ENCODE measurements around the gene PTBP1. TPM values are rescaled to one million over a fixed set of nuclear protein-coding genes. Genes with fewer than 3 reads are reported as not detected.

The PTBP1 gene
- total RNA-seq, 1 experiment from 2014 or later, result 680 TPM

- Mint-ChIP-seq H3K27me3 (ENCODE audit: low read depth) (no peaks in the 10 kb centered on the region), H3K9me3 (no peaks in the 10 kb centered on the region), H3K4me3 (no peak overlapping the region), H3K36me3 (no peaks in the 10 kb centered on the region), H3K4me1 (peaks cover 24% of the 10 kb centered on the region), H3K27ac (no peak overlapping the region)
- POLR2A ChIA-PET, result interaction anchor here (0.6 kb wide), 1 partner anchor 85 kb away, joined by 3 read pairs; no protein-coding TSS in a partner anchor
- DNase-seq (ENCODE audit: low spot score) (no peak), ATAC-seq (no peak)
- TF ChIP-seq ZNF263 (CRISPR knock-in tag; IDR thresholded peaks at IDR 0.05; ENCODE audit: low read depth) (no peak), IRF1 (CRISPR knock-in tag; IDR thresholded peaks at IDR 0.05) (no peak), MXD4 (CRISPR knock-in tag; IDR thresholded peaks at IDR 0.05; ENCODE audit: borderline replicate concordance) (no peak), ETV6 (CRISPR knock-in tag; IDR thresholded peaks at IDR 0.05) (no peak), HMGA2 (CRISPR knock-in tag; IDR thresholded peaks at IDR 0.05) (no peak), ZNF281 (CRISPR knock-in tag; IDR thresholded peaks at IDR 0.05) (no peak), NFE2L1 (CRISPR knock-in tag; IDR thresholded peaks at IDR 0.05) (no peak), FOXK1 (CRISPR knock-in tag; IDR thresholded peaks at IDR 0.05) (no peak), NFYB (CRISPR knock-in tag; conservative IDR thresholded peaks at IDR 0.05; ENCODE audit: low read depth) (no peak), AR (CRISPR knock-in tag; IDR thresholded peaks at IDR 0.05) (no peak), TCF7 (CRISPR knock-in tag; IDR thresholded peaks at IDR 0.05; ENCODE audit: low read depth) (no peak), ZNF512 (CRISPR knock-in tag; IDR thresholded peaks at IDR 0.05; ENCODE audit: borderline replicate concordance) (no peak), E2F5 (CRISPR knock-in tag; IDR thresholded peaks at IDR 0.05) (no peak), MYBL2 (CRISPR knock-in tag; IDR thresholded peaks at IDR 0.05) (no peak)
- TF ChIP-seq, protein P1, sequence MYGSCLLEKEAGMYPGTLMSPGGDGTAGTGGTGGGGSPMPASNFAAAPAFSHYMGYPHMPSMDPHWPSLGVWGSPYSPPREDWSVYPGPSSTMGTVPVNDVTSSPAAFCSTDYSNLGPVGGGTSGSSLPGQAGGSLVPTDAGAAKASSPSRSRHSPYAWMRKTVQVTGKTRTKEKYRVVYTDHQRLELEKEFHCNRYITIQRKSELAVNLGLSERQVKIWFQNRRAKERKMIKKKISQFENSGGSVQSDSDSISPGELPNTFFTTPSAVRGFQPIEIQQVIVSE (CRISPR knock-in tag; IDR thresholded peaks at IDR 0.05; ENCODE audit: borderline replicate concordance), result no peak
- TF ChIP-seq, protein P2, sequence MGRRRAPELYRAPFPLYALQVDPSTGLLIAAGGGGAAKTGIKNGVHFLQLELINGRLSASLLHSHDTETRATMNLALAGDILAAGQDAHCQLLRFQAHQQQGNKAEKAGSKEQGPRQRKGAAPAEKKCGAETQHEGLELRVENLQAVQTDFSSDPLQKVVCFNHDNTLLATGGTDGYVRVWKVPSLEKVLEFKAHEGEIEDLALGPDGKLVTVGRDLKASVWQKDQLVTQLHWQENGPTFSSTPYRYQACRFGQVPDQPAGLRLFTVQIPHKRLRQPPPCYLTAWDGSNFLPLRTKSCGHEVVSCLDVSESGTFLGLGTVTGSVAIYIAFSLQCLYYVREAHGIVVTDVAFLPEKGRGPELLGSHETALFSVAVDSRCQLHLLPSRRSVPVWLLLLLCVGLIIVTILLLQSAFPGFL (CRISPR knock-in tag; IDR thresholded peaks at IDR 0.05; ENCODE audit: borderline replicate concordance), result no peak
- TF ChIP-seq, protein P3, sequence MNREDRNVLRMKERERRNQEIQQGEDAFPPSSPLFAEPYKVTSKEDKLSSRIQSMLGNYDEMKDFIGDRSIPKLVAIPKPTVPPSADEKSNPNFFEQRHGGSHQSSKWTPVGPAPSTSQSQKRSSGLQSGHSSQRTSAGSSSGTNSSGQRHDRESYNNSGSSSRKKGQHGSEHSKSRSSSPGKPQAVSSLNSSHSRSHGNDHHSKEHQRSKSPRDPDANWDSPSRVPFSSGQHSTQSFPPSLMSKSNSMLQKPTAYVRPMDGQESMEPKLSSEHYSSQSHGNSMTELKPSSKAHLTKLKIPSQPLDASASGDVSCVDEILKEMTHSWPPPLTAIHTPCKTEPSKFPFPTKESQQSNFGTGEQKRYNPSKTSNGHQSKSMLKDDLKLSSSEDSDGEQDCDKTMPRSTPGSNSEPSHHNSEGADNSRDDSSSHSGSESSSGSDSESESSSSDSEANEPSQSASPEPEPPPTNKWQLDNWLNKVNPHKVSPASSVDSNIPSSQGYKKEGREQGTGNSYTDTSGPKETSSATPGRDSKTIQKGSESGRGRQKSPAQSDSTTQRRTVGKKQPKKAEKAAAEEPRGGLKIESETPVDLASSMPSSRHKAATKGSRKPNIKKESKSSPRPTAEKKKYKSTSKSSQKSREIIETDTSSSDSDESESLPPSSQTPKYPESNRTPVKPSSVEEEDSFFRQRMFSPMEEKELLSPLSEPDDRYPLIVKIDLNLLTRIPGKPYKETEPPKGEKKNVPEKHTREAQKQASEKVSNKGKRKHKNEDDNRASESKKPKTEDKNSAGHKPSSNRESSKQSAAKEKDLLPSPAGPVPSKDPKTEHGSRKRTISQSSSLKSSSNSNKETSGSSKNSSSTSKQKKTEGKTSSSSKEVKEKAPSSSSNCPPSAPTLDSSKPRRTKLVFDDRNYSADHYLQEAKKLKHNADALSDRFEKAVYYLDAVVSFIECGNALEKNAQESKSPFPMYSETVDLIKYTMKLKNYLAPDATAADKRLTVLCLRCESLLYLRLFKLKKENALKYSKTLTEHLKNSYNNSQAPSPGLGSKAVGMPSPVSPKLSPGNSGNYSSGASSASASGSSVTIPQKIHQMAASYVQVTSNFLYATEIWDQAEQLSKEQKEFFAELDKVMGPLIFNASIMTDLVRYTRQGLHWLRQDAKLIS (CRISPR knock-in tag; IDR thresholded peaks at IDR 0.05; ENCODE audit: borderline replicate concordance), result no peak
- TF ChIP-seq, protein P4, sequence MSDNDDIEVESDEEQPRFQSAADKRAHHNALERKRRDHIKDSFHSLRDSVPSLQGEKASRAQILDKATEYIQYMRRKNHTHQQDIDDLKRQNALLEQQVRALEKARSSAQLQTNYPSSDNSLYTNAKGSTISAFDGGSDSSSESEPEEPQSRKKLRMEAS (CRISPR knock-in tag; IDR thresholded peaks at IDR 0.05), result no peak
- CTCF ChIA-PET, result interaction anchor here (1.8 kb wide), 1 partner anchor 8 kb away, joined by 9 read pairs; no protein-coding TSS in a partner anchor
Observed at GRCh38 chr19:780935-781334, 16.3 kb upstream of the PTBP1 start.
